Spleen (tissue), 11 donors: ENCODE data around the gene DYNC1LI1. TPM values are rescaled to one million over a fixed set of nuclear protein-coding genes. Genes with fewer than 3 reads are reported as not detected.

Source experiments
- DNase-seq: peaks from one replicate; pipeline ENCODE4 v3.0.0-alpha.2; 2020
- H3K27ac ChIP-seq, 8 donors: fragments of 200-600 bp; sonication (generic) in 7 of 8; 1 replicate in 4 of 8; 2 replicates in 4 of 8; pipeline versions ENCODE4 v1.5.0 to v1.8.0; 2016 to 2021; ENCODE audit warnings: inconsistent platforms in 4 of 8, mild to moderate bottlenecking in 4 of 8, moderate library complexity in 1 of 8
- H3K27me3 ChIP-seq, 7 donors: fragments of 200-600 bp; sonication (generic) in 6 of 7; replicated peaks in 1 of 7; 1 replicate in 4 of 7; 2 replicates in 3 of 7; pipeline versions ENCODE4 v1.5.0 to v1.8.0; 2016 to 2021; ENCODE audit warnings: inconsistent platforms in 3 of 7, mild to moderate bottlenecking in 1 of 7
- H3K36me3 ChIP-seq, 6 donors: fragments of 200-600 bp; sonication (generic) in 5 of 6; 1 replicate in 4 of 6; 2 replicates in 2 of 6; pipeline versions ENCODE4 v1.5.0 to v1.8.0; 2016 to 2021; ENCODE audit warnings: inconsistent platforms in 2 of 6
- H3K4me1 ChIP-seq, 6 donors: fragments of 200-600 bp; sonication (generic) in 5 of 6; 1 replicate in 3 of 6; 2 replicates in 3 of 6; pipeline versions ENCODE4 v1.5.0 to v1.8.0; 2016 to 2021; ENCODE audit warnings: inconsistent platforms in 3 of 6
- H3K4me3 ChIP-seq, 8 donors: fragments of 200-600 bp; sonication (generic) in 7 of 8; 1 replicate in 4 of 8; 2 replicates in 4 of 8; pipeline versions ENCODE4 v1.5.0 to v1.8.0; 2016 to 2021; ENCODE audit warnings: inconsistent platforms in 4 of 8, mild to moderate bottlenecking in 4 of 8, moderate library complexity in 2 of 8
- H3K9me3 ChIP-seq, 8 donors: fragments of 200-600 bp; sonication (generic) in 7 of 8; 1 replicate in 4 of 8; 2 replicates in 4 of 8; pipeline versions ENCODE4 v1.5.0 to v1.8.0; 2016 to 2021; ENCODE audit warnings: inconsistent platforms in 4 of 8
- CTCF ChIP-seq, 11 experiments: fragments of 200-600 bp in 7 of 11; fragments of 450-650 bp in 4 of 11; sonication (generic) in 4 of 11; IDR thresholded peaks in 8 of 11; conservative IDR thresholded peaks in 3 of 11; 1 replicate in 7 of 11; 2 replicates in 4 of 11; pipeline versions ENCODE4 v1.4.0 to v1.8.0; 2016 to 2021; ENCODE audit warnings: antibody characterized with exemption in 11 of 11, inconsistent platforms in 4 of 11, mild to moderate bottlenecking in 1 of 11
- POLR2A ChIP-seq, 3 donors: fragments of 450-650 bp; IDR thresholded peaks; one replicate each; pipeline ENCODE4 v1.5.1; 2017; ENCODE audit warnings: antibody characterized with exemption in 3 of 3, mild to moderate bottlenecking in 1 of 3
- POLR2AphosphoS5 ChIP-seq, 3 donors: sonication (generic); formaldehyde crosslinking; IDR thresholded peaks; one replicate each; pipeline ENCODE4 v1.5.1; 2017; ENCODE audit warnings: antibody characterized with exemption in 3 of 3
- WGBS, 5 donors: extraction: QIAGEN DNeasy Blood & Tissue Kit in 3 of 5; methylation state at CpG; one replicate each; pipeline versions ENCODE4 v1.1.5 to v1.1.7; 2013 to 2018; 5-methylcytosine and 5-hydroxymethylcytosine counted together
- intact Hi-C: fragments of 100-400 bp; cut with DNase I; formaldehyde crosslinking; loops from one replicate; pipeline ENCODE4 v1.15.0; 2023; ENCODE audit warnings: low total_unique reads
- polyA plus RNA-seq, 3 donors: library from polyadenylated mRNA; stranded (reverse); fragments of 200-250 nt; gene quantifications; one replicate each; pipeline ENCODE4 v1.2.1, GENCODE V29; 2013
- total RNA-seq, 7 donors: library from RNA; depleted of rRNA in 3 of 7; stranded (reverse); fragments of >200 nt in 3 of 7; fragmentation: NEBNext Ultra II Directional in 4 of 7; extraction: Animal tissue kit (Norgen Biotek cat#: 25700) in 4 of 7; gene quantifications; one replicate each; pipeline versions ENCODE4 v1.1.0 to v1.2.1, GENCODE V29; 2016 to 2021
- donor health status: healthy with polysubstance abuse.
- donor health status: DM: no; HTN: no; CAD: no; lungs with moderate emphysema.
- donor health status: DM: no; HTN: no; CAD: no.
- donor health status: Bipolar disorder and iron deficiency.
- donor health status: healthy.
- donor health status: DM: no; HTN: no; CAD: no.
- donor health status: DM: yes; HTN: yes; CAD: no.

DYNC1LI1 gene
- total and polyA plus RNA-seq, 10 donors, result 13.3 to 46.4 (median 36.1) TPM

- TF ChIP-seq CTCF (IDR thresholded peaks at IDR 0.05 in 8 of 11, conservative IDR thresholded peaks at IDR 0.05 in 3 of 11), result no peak
- TF ChIP-seq POLR2A (IDR thresholded peaks at IDR 0.05), result no peak
- TF ChIP-seq POLR2AphosphoS5 (IDR thresholded peaks at IDR 0.05), result no peak
- no peak overlapping the region for H3K4me3 ChIP-seq
- H3K27me3 ChIP-seq, result no peaks in the 10 kb centered on the region
- H3K9me3 ChIP-seq, result no peaks in the 10 kb centered on the region
- intact Hi-C loops, result no loop called here
- no peak for DNase-seq
- H3K27ac ChIP-seq, result peak overlapping the region in 2 of 8 donors; percentile 26 to 35
- H3K4me1 ChIP-seq, result peaks cover 0 to 78% (median 33%) of the 10 kb centered on the region in 6 donors
- peaks cover 0 to 82% (median 24%) of the 10 kb centered on the region in 6 donors for H3K36me3 ChIP-seq
- WGBS, 5 donors, result 90 to 94% (median 93%) methylated on average over 3 of the region's 3 CpGs
Measured at GRCh38 chr3:32488474-32489008, 82.1 kb downstream of the DYNC1LI1 start.

GRCh38 chr3:32487781-32488473 lies 82.7 kb downstream of the DYNC1LI1 start:
- intact Hi-C loops, result no loop called here
- peaks cover 0 to 78% (median 28%) of the 10 kb centered on the region in 6 donors for H3K4me1 ChIP-seq
- WGBS, 5 donors, result 74 to 86% (median 83%) methylated on average over 3 of the region's 3 CpGs

GRCh38 chr3:32484436-32484835 lies 86.2 kb downstream of the DYNC1LI1 start:
- Histone ChIP-seq H3K27ac (peak overlapping the region; percentile 16 to 91 (median 82)), H3K36me3 (peaks cover 0 to 88% (median 33%) of the 10 kb centered on the region in 6 donors), H3K4me1 (peaks cover 0 to 67% (median 18%) of the 10 kb centered on the region in 6 donors), H3K27me3 (no peaks in the 10 kb centered on the region), H3K4me3 (peak overlapping the region in 1 of 8 donors; percentile 42), H3K9me3 (no peaks in the 10 kb centered on the region)
- WGBS, 5 donors, result 47 to 52% (median 50%) methylated on average over 6 of the region's 6 CpGs
- DNase-seq, result no peak
- intact Hi-C loops, result no loop called here
- TF ChIP-seq CTCF (IDR thresholded peaks at IDR 0.05 in 8 of 11, conservative IDR thresholded peaks at IDR 0.05 in 3 of 11), result no peak
- TF ChIP-seq POLR2AphosphoS5 (IDR thresholded peaks at IDR 0.05), result no peak
- no peak for TF ChIP-seq POLR2A (IDR thresholded peaks at IDR 0.05)

More at GRCh38 chr3:32487781-32488473, 82.7 kb downstream of the DYNC1LI1 start:
- Histone ChIP-seq H3K9me3 (no peaks in the 10 kb centered on the region), H3K27me3 (no peaks in the 10 kb centered on the region), H3K4me3 (no peak overlapping the region), H3K27ac (peak overlapping the region in 2 of 8 donors; percentile 26 to 35), H3K36me3 (peaks cover 0 to 86% (median 29%) of the 10 kb centered on the region in 6 donors)
- no peak for TF ChIP-seq POLR2A (IDR thresholded peaks at IDR 0.05)
- TF ChIP-seq POLR2AphosphoS5 (IDR thresholded peaks at IDR 0.05), result no peak
- TF ChIP-seq CTCF (IDR thresholded peaks at IDR 0.05 in 8 of 11, conservative IDR thresholded peaks at IDR 0.05 in 3 of 11), result no peak
- no peak for DNase-seq

GRCh38 chr3:32483772-32484171 lies 86.9 kb downstream of the DYNC1LI1 start:
- no peaks in the 10 kb centered on the region for H3K9me3 ChIP-seq
- H3K36me3 ChIP-seq, result peaks cover 0 to 88% (median 33%) of the 10 kb centered on the region in 6 donors
- intact Hi-C loops, result no loop called here
- TF ChIP-seq POLR2A (IDR thresholded peaks at IDR 0.05) (no peak), POLR2AphosphoS5 (IDR thresholded peaks at IDR 0.05) (no peak), CTCF (IDR thresholded peaks at IDR 0.05 in 8 of 11, conservative IDR thresholded peaks at IDR 0.05 in 3 of 11) (no peak)
- no peaks in the 10 kb centered on the region for H3K27me3 ChIP-seq
- H3K4me1 ChIP-seq, result peaks cover 0 to 72% (median 18%) of the 10 kb centered on the region in 6 donors
- peak overlapping the region in 7 of 8 donors; percentile 67 to 91 (median 84) for H3K27ac ChIP-seq
- no peak for DNase-seq
- 57 to 91% (median 64%) methylated on average over 1 of the region's 1 CpG for WGBS, 5 donors
- no peak overlapping the region for H3K4me3 ChIP-seq
